MCF 10A (cell line): ENCODE results near the gene SPARC. TPM values are rescaled to one million over a fixed set of nuclear protein-coding genes. Genes with fewer than 3 reads are reported as not detected.

Experiments used
- BruUV-seq: library from RNA; stranded (reverse); fragments of 400-500 nt; replicated peaks from 2 replicates; lab custom pipeline; 2021; lab: Mats Ljungman, UMichigan
- CTCF ChIA-PET: fragments of 300-600 bp; sonication (Branson Sonifier 250); formaldehyde crosslinking; extraction: SDS; loops from one replicate; lab custom pipeline; 2021; ENCODE audit warnings: antibody characterized with exemption, inconsistent platforms; lab: Yijun Ruan, JAX
- POLR2A ChIA-PET: fragments of 300-600, 350-650 bp; sonication (Branson Sonifier 250); formaldehyde crosslinking; extraction: SDS; loops from one replicate; lab custom pipeline; 2020; ENCODE audit warnings: antibody characterized with exemption, inconsistent platforms; lab: Yijun Ruan, JAX
- DNase-seq: peaks from one replicate; pipeline ENCODE4 v3.0.0-alpha.2; 2018; ENCODE audit not compliant: unreplicated experiment
- H3K27ac Mint-ChIP-seq: one replicate; pipeline ENCODE4 v1.8.0; 2022; ENCODE audit warnings: mild to moderate bottlenecking, low read depth, mixed read lengths; ENCODE audit not compliant: unreplicated experiment
- H3K27me3 Mint-ChIP-seq: one replicate; pipeline ENCODE4 v1.8.0; 2022; ENCODE audit warnings: mixed read lengths; ENCODE audit not compliant: insufficient read depth, unreplicated experiment
- H3K36me3 Mint-ChIP-seq: one replicate; pipeline ENCODE4 v1.8.0; 2022; ENCODE audit warnings: mild to moderate bottlenecking, moderate library complexity, mixed read lengths; ENCODE audit not compliant: insufficient read depth, unreplicated experiment
- H3K4me1 Mint-ChIP-seq: one replicate; pipeline ENCODE4 v1.8.0; 2022; ENCODE audit warnings: mixed read lengths; ENCODE audit not compliant: insufficient read depth, unreplicated experiment
- H3K4me3 Mint-ChIP-seq: one replicate; pipeline ENCODE4 v1.8.0; 2022; ENCODE audit warnings: mild to moderate bottlenecking, moderate library complexity, mixed read lengths; ENCODE audit not compliant: unreplicated experiment
- H3K9me3 Mint-ChIP-seq: one replicate; pipeline ENCODE4 v1.8.0; 2022; ENCODE audit warnings: mixed read lengths; ENCODE audit not compliant: unreplicated experiment
- intact Hi-C: fragments of 100-400 bp; cut with micrococcal nuclease; formaldehyde crosslinking; loops from 2 replicates; pipeline ENCODE4 v1.14.1; 2022
- total RNA-seq: library from RNA; stranded (reverse); gene quantifications from 2 replicates; pipeline ENCODE4 v1.2.3, GENCODE V29; 2022
- TF ChIP-seq, protein P1 (sequence below): fragments of 200-600 bp; IDR thresholded peaks from one replicate; pipeline ENCODE4 v1.8.0; 2022; ENCODE audit warnings: antibody characterized with exemption, mild to moderate bottlenecking; ENCODE audit not compliant: unreplicated experiment

The SPARC gene
- total RNA-seq, 1 experiment from 2014 or later, result 32.6 TPM

DNA sequence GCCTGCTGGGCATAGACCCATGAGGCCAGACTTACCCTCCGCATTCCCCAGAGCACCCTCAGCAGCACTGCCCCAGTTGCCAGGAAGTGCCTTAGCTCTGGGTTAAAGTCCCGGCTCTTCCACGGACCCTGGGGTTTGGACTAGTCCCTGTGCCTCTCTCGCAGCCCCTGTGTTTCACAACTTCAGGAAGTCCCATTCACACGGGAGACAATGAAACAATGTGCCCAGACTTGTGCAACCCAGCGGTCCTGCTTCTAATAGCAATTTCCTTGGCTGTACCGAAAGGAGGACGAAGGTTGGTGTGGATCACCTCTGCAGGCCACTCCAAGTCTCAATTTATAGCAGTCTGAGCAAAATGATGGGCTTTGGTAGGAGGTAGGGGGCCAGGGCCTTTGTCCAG, 53.8 kb downstream of the SPARC start:
- H3K36me3 Mint-ChIP-seq, result no peaks in the 10 kb centered on the region
- ChIA-PET POLR2A (interaction anchor here (0.9 to 25.1 kb wide), 10 partner anchors 14 to 138 kb away, joined by 3 to 535 read pairs (median 5); partner anchors contain the start of gene FAT2), CTCF (interaction anchor here (0.8 to 9.7 kb wide), 12 partner anchors 9 to 62 kb away, joined by 3 to 112 read pairs (median 4); no protein-coding TSS in a partner anchor)
- TF ChIP-seq, protein P1, sequence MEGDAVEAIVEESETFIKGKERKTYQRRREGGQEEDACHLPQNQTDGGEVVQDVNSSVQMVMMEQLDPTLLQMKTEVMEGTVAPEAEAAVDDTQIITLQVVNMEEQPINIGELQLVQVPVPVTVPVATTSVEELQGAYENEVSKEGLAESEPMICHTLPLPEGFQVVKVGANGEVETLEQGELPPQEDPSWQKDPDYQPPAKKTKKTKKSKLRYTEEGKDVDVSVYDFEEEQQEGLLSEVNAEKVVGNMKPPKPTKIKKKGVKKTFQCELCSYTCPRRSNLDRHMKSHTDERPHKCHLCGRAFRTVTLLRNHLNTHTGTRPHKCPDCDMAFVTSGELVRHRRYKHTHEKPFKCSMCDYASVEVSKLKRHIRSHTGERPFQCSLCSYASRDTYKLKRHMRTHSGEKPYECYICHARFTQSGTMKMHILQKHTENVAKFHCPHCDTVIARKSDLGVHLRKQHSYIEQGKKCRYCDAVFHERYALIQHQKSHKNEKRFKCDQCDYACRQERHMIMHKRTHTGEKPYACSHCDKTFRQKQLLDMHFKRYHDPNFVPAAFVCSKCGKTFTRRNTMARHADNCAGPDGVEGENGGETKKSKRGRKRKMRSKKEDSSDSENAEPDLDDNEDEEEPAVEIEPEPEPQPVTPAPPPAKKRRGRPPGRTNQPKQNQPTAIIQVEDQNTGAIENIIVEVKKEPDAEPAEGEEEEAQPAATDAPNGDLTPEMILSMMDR, result no peak
- H3K9me3 Mint-ChIP-seq, result no peaks in the 10 kb centered on the region
- DNase-seq, result peak; percentile 92
- BruUV-seq, result no TSS peak
- H3K4me3 Mint-ChIP-seq, result no peak overlapping the region
- H3K27me3 Mint-ChIP-seq, result no peaks in the 10 kb centered on the region
- peaks cover 56% of the 10 kb centered on the region for H3K4me1 Mint-ChIP-seq
- intact Hi-C loops, result no loop called here
- H3K27ac Mint-ChIP-seq, result peak overlapping the region; percentile 85

DNA sequence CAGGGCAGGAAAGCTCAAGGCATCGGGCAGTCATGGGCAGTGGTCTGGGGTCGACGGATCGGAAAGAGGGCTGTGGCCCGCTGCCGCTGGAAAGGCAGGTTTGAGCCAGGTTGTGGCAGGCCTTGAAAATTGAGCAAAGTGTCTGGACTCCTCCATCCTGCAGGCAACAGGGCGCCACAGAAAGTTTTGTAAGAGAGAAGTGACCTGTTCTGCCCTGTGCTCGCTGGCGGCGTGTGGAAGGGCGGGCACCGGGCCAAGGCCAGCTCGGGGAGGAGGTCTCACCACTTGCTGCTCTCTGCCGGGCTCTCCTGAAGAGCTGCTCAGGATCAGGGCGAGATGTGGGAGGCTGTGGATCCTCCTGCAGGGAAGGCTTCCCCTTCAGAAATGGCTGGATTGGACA, 54.2 kb downstream of the SPARC start:
- peak overlapping the region; percentile 85 for H3K27ac Mint-ChIP-seq
- no peaks in the 10 kb centered on the region for H3K9me3 Mint-ChIP-seq
- H3K27me3 Mint-ChIP-seq, result no peaks in the 10 kb centered on the region
- H3K36me3 Mint-ChIP-seq, result no peaks in the 10 kb centered on the region
- CTCF ChIA-PET, result interaction anchor here (0.8 to 9.7 kb wide), 9 partner anchors 9 to 62 kb away, joined by 3 to 112 read pairs (median 4); no protein-coding TSS in a partner anchor
- peak overlapping the region; percentile 21 for H3K4me3 Mint-ChIP-seq
- no TSS peak for BruUV-seq
- DNase-seq, result peak; percentile 94
- peaks cover 56% of the 10 kb centered on the region for H3K4me1 Mint-ChIP-seq
- TF ChIP-seq, protein P1, result no peak
- intact Hi-C loops, result no loop called here
- POLR2A ChIA-PET, result interaction anchor here (0.9 to 25.1 kb wide), 10 partner anchors 13 to 138 kb away, joined by 3 to 535 read pairs (median 5); partner anchors contain the start of gene FAT2

GRCh38 chr5:151631941-151632340, 54.8 kb downstream of the SPARC start:
- peaks cover 59% of the 10 kb centered on the region for H3K4me1 Mint-ChIP-seq
- TF ChIP-seq, protein P1, result no peak
- H3K36me3 Mint-ChIP-seq, result no peaks in the 10 kb centered on the region
- no peaks in the 10 kb centered on the region for H3K9me3 Mint-ChIP-seq
- H3K27me3 Mint-ChIP-seq, result no peaks in the 10 kb centered on the region
- BruUV-seq, result no TSS peak
- intact Hi-C loops, result no loop called here
- DNase-seq, result no peak
- ChIA-PET POLR2A (interaction anchor here (0.9 to 25.1 kb wide), 12 partner anchors 13 to 139 kb away, joined by 3 to 535 read pairs (median 4); partner anchors contain the start of gene FAT2), CTCF (interaction anchor here (0.8 to 9.7 kb wide), 7 partner anchors 10 to 61 kb away, joined by 3 to 112 read pairs (median 9); no protein-coding TSS in a partner anchor)
- no peak overlapping the region for H3K4me3 Mint-ChIP-seq
- H3K27ac Mint-ChIP-seq, result peak overlapping the region; percentile 85

- TF ChIP-seq, protein P1, result no peak
- BruUV-seq, result no TSS peak
- no peak for DNase-seq
- no peak overlapping the region for H3K27ac Mint-ChIP-seq
- peaks cover 52% of the 10 kb centered on the region for H3K4me1 Mint-ChIP-seq
- no peaks in the 10 kb centered on the region for H3K27me3 Mint-ChIP-seq
- CTCF ChIA-PET, result interaction anchor here (0.7 to 9.7 kb wide), 6 partner anchors 8 to 141 kb away, joined by 3 to 112 read pairs (median 6); no protein-coding TSS in a partner anchor
- no peaks in the 10 kb centered on the region for H3K36me3 Mint-ChIP-seq
- intact Hi-C loops, result no loop called here
- no peaks in the 10 kb centered on the region for H3K9me3 Mint-ChIP-seq
- POLR2A ChIA-PET, result interaction anchor here (0.6 to 25.1 kb wide), 6 partner anchors 1 to 102 kb away, joined by 3 to 535 read pairs (median 34); no protein-coding TSS in a partner anchor
- H3K4me3 Mint-ChIP-seq, result no peak overlapping the region
These were observed 56.6 kb downstream of the SPARC start for GRCh38 chr5:151630088-151630487.
